ENCODE data around the gene PLA2G12B. TPM values are rescaled to one million over a fixed set of nuclear protein-coding genes. Genes with fewer than 3 reads are reported as not detected.

Gene PLA2G12B
- total and polyA plus RNA-seq, 2 of the 8 experiments (the other 6 are each of a cell fraction or from before 2014, with no cell fraction given): not detected

DNA sequence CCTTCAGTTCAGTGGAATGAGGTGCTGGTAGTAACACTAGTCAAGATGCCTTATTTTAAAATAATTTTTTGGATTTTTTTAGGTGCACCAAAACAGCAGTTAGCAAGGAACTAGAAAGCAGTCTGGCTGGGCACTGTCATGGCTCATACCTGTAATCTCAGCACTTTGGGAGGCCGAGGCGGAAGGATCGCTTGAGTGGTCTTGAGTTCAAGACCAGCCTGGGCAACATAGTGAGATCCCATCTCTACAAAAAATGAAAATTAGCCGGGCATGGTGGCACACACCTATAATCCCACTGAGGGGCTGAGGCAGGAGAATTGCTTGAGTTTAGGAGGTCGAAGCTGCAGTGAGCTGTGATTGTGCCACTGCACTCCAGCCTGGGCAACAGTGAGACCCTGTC is 25.8 kb downstream of the PLA2G12B start:
- no peak overlapping the region for H3K23ac ChIP-seq (ENCODE audit: insufficient read length)
- H3K9ac ChIP-seq (replicated peaks in 1 of 4; ENCODE audit: extremely low read depth in 1 of 4, low read depth in 3 of 4, low read length in 3 of 4): no peak overlapping the region
- no peaks in the 10 kb centered on the region for H3K4me1 ChIP-seq (replicated peaks in 1 of 4; ENCODE audit: control insufficient read depth in 3 of 4, insufficient read depth in 4 of 4, low read length in 3 of 4)
- H3K9me3 ChIP-seq (ENCODE audit: insufficient read depth in 2 of 2, low read depth in 1 of 2, low read length in 1 of 2): no peaks in the 10 kb centered on the region
- H3K4ac ChIP-seq (replicated peaks; ENCODE audit: insufficient read length, low read depth, low read length): no peak overlapping the region
- H3K27me3 ChIP-seq (replicated peaks in 1 of 4; ENCODE audit: control insufficient read depth in 3 of 4, extremely low read depth in 1 of 4, insufficient read depth in 3 of 4, low read length in 3 of 4): no peaks in the 10 kb centered on the region
- H2AK5ac ChIP-seq (ENCODE audit: low read depth, low read length): no peak overlapping the region
- no peak overlapping the region for H2BK15ac ChIP-seq (ENCODE audit: low read length)
- no peak overlapping the region for H2BK5ac ChIP-seq (ENCODE audit: low read depth, low read length)
- H3K4me2 ChIP-seq (ENCODE audit: insufficient read depth in 1 of 2, low read depth in 2 of 2, low read length in 2 of 2): no peak overlapping the region
- H3K79me1 ChIP-seq (ENCODE audit: low read depth, low read length): no peaks in the 10 kb centered on the region
- no peak overlapping the region for H3K4me3 ChIP-seq (ENCODE audit: extremely low read depth in 1 of 4, insufficient read depth in 2 of 4, low read depth in 3 of 4, low read length in 4 of 4)
- H4K20me1 ChIP-seq (replicated peaks in 1 of 2; ENCODE audit: control insufficient read depth in 1 of 2, insufficient read depth in 2 of 2, low read length in 2 of 2): no peaks in the 10 kb centered on the region
- no peak overlapping the region for H2BK20ac ChIP-seq (ENCODE audit: low read length)
- ChIA-PET CTCF (ENCODE audit: partially characterized antibody) (no interaction called here), POLR2A (ENCODE audit: partially characterized antibody) (no interaction called here)
- H3K36me3 ChIP-seq (ENCODE audit: control insufficient read depth in 2 of 4, insufficient read depth in 4 of 4, low read length in 3 of 4): no peaks in the 10 kb centered on the region
- DNase-seq (ENCODE audit: low read depth in 1 of 2, low spot score in 2 of 2) (no peak), FAIRE-seq (no peak)
- no peak overlapping the region for H2BK120ac ChIP-seq (replicated peaks; ENCODE audit: low read depth, low read length)
- H4K8ac ChIP-seq (ENCODE audit: extremely low read depth, insufficient read depth, low read length): no peak overlapping the region
- no peaks in the 10 kb centered on the region for H3K23me2 ChIP-seq (ENCODE audit: low read depth, low read length)
- no peak overlapping the region for H3K14ac ChIP-seq (ENCODE audit: insufficient read length)
- H2AFZ ChIP-seq (ENCODE audit: low read length): no peak overlapping the region
- 87% methylated on average over 5 of the region's 5 CpGs; no CpG with 5 or more reads in 1 of the 2 experiments for WGBS, 2 experiments (ENCODE audit: extremely low coverage in 1 of 2, insufficient coverage in 1 of 2, insufficient read length in 1 of 2, insufficient replicate concordance in 2 of 2, low coverage in 1 of 2, low lambda C conversion rate in 2 of 2, missing lambda C conversion rate in 1 of 2)
- no peak overlapping the region for H4K5ac ChIP-seq (ENCODE audit: insufficient read length, low read depth, low read length)
- H2BK12ac ChIP-seq (ENCODE audit: low read depth, low read length): no peak overlapping the region
- no peak overlapping the region for H3K27ac ChIP-seq (ENCODE audit: low read depth, low read length)
- H3K79me2 ChIP-seq (ENCODE audit: control insufficient read depth in 1 of 2, insufficient read depth in 2 of 2, low read length in 2 of 2): no peaks in the 10 kb centered on the region
- H3K18ac ChIP-seq (ENCODE audit: extremely low read depth, low read length): no peak overlapping the region
- no peak overlapping the region for H3K56ac ChIP-seq (replicated peaks; ENCODE audit: insufficient read length, low read depth, low read length)
- no peak overlapping the region for H4K91ac ChIP-seq (replicated peaks; ENCODE audit: insufficient read length, low read length)
- TF ChIP-seq SAP30 (IDR thresholded peaks at IDR 0.05; ENCODE audit: insufficient read depth, insufficient replicate concordance, low read length) (no peak), NANOG (IDR thresholded peaks at IDR 0.05; ENCODE audit: insufficient read depth, low read depth, low read length, poor library complexity, severe bottlenecking) (no peak), SP1 (IDR thresholded peaks at IDR 0.05; ENCODE audit: low read depth, low read length) (no peak), HDAC6 (IDR thresholded peaks at IDR 0.05; ENCODE audit: low read depth, low read length) (no peak), ASH2L (IDR thresholded peaks at IDR 0.05; ENCODE audit: low read length) (no peak), SRF (IDR thresholded peaks at IDR 0.05; ENCODE audit: low read depth, low read length) (no peak), CREB1 (IDR thresholded peaks at IDR 0.05) (no peak), CBX8 (IDR thresholded peaks at IDR 0.05; ENCODE audit: borderline replicate concordance, low read depth, low read length) (no peak), RNF2 (IDR thresholded peaks at IDR 0.05; ENCODE audit: borderline replicate concordance, low read depth, low read length, missing control alignments, poor library complexity, severe bottlenecking) (no peak), JUN (IDR thresholded peaks at IDR 0.05; ENCODE audit: low read depth, low read length) (no peak), NRF1 (IDR thresholded peaks at IDR 0.05; ENCODE audit: low read depth, low read length) (no peak), TAF7 (optimal IDR thresholded peaks at IDR 0.05; ENCODE audit: borderline replicate concordance, low read depth, low read length) (no peak), HDAC2 (IDR thresholded peaks at IDR 0.05; ENCODE audit: borderline replicate concordance in 1 of 2, low read depth in 2 of 2, low read length in 2 of 2) (no peak), BACH1 (IDR thresholded peaks at IDR 0.05; ENCODE audit: low read length) (no peak), POLR2AphosphoS5 (IDR thresholded peaks at IDR 0.05; ENCODE audit: low read depth, low read length) (no peak)

All from H1 (cell line).